ENCODE data around the gene CSTA. TPM values are rescaled to one million over a fixed set of nuclear protein-coding genes. Genes with fewer than 3 reads are reported as not detected.

CSTA gene
- total RNA-seq, 1 experiment from 2014 or later, result not detected

DNA sequence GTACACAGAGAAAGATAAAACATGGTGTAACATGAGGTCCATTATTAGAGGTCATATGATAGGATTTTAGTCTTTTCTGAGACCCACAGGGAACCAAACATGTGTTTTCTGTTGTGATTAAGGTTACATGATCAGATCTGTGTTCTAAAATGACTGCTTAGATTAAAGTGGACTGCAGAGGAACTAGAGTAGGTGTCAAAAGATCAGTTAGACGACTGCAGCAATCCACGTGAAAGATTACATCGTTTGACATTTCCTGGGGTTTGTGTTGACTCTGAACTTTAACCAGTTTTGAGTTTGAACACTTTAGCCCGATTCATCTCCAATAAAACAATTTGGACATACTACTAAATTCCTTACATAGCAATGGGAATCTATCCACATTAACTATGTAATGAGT lies 52.9 kb downstream of the CSTA start:
- no peak for DNase-seq (ENCODE audit: low spot score)

DNA sequence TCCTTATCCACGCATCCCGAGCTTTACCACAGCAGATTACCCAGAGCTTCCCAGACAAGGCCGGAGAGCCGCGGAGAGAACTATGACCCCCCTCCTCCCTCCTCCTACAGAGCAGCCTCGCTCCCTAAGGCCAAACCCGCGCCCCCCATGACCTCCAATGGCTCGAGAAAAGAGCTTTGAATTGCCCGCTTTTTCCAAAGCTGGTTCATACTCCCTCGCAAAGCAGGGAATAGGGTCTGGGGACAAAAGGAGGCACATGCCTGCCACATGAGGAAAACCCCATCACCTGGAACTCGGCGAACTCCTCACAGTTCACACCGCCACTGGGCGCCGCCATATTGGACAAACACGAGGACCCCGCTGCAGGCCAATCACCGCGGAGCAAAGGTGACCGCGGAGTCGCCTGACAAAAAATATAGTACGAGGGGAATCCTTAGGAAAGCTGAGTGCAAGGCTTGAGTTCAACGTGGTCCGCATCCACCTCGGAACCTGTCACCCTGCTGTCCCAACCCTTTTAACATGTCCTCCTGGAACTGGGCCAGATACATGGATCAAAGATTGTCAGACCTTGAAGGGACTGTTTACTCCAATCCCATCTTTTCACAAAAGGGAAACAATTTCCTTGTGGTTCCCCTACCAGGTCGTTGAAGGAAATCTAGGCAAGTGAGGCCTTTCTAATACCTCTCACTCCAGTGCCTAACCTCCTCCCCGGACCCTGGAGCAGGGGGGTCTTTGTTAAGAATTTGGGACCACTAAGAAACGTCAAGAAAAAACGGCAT lies 58.0 kb downstream of the CSTA start, which contains the start of gene MIX23:
TSS of gene MIX23 (minus strand) at position 344 of the 779 bp plus-strand sequence. CDS start at position 337, 7 bp downstream.
- DNase-seq (ENCODE audit: low spot score), result peak; percentile 97

- peak; percentile 99 for DNase-seq (ENCODE audit: low spot score)
Observed at GRCh38 chr3:122383771-122384697, 59.0 kb downstream of the CSTA start, which contains the start of gene FAM162A. FAM162A (plus strand) TSS chr3:122384182; CDS start chr3:122384266, 84 bp downstream.

- no peak for DNase-seq (ENCODE audit: low spot score)
Observed at GRCh38 chr3:122387709-122388108, 62.7 kb downstream of the CSTA start.

DNA sequence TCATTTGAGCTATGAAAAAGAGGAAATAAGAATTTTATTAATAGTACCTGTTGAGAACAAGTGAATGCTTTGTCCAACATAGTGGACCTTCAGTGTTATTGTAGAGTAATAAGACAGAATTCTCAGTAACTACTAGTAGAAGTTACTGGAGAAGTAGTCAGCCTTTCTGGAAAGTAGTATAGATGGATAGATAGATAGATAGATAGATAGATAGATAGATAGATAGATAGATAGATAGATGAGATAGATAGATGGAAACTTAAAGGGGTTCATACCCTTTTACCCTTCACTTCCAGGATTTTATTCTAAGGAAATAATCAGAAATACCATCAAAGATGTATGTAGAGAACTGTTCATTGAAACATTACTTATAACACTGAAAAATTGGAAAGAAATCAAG lies 64.1 kb downstream of the CSTA start:
- no peak for DNase-seq (ENCODE audit: low spot score)

DNA sequence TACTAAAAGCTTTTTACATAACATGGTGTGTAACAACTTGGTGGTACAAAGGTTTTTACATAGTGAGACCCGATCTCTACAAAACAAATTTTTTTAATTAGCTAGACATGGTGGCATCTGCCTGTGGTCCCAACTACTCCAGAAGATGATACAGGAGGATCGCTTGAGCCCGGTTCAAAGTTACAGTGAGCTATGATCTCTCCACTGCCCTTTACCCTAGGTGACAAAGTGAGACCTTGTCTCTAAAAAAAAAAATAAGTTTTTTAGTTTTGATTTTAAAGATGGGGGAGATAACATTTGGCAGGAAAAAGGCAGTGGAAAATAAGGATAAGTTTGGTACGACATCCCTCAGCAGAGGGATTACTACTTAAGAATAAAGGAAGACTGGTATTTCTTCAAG lies 64.8 kb downstream of the CSTA start:
- no peak for DNase-seq (ENCODE audit: low spot score)

DNA sequence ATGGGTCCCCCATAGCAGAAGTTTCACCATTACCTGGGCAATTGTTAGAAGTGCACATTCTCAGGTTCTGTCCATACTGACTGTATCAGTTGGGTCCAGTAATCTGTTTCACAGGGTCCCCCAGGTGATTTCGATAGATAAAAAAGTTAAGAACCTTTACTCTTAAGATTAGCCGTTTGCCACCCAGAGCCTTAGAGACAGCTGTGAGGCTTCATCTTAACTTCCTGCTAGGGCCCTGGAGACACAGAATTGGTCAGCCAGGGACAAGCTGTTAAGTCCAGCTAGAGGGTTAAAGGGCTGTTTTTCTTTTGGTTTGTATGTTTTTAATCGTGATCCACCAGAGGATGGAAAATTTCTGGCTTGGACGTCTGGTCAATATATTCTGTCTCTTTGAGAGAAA lies 65.6 kb downstream of the CSTA start:
- no peak for DNase-seq (ENCODE audit: low spot score)

Other genes with a start within 250 kb of the CSTA start
- gene CASR, start 141.6 kb upstream of the CSTA start, total RNA-seq (2014; rRNA removed; shearing (Covaris generic)), result not detected in 2 replicates
- 37.8 and 38.3 TPM in 2 replicates for gene MIX23, start 58.0 kb downstream of the CSTA start, total RNA-seq (2014; rRNA removed; shearing (Covaris generic))
- gene FAM162A, start 58.9 kb downstream of the CSTA start, total RNA-seq (2014; rRNA removed; shearing (Covaris generic)), result 40.5 and 43.3 TPM in 2 replicates
- gene WDR5B, start 90.8 kb downstream of the CSTA start, total RNA-seq (2014; rRNA removed; shearing (Covaris generic)), result 2.6 and 3.9 TPM in 2 replicates
- 26.4 and 26.9 TPM in 2 replicates for gene KPNA1, start 189.7 kb downstream of the CSTA start, total RNA-seq (2014; rRNA removed; shearing (Covaris generic))
- gene PARP9, start 239.1 kb downstream of the CSTA start, total RNA-seq (2014; rRNA removed; shearing (Covaris generic)), result 14.6 and 19.9 TPM in 2 replicates
- gene DTX3L, start 239.1 kb downstream of the CSTA start, total RNA-seq (2014; rRNA removed; shearing (Covaris generic)), result 13.9 and 18.3 TPM in 2 replicates